H1 (cell line): Measurements from ENCODE around the gene NCR2. TPM values are rescaled to one million over a fixed set of nuclear protein-coding genes. Genes with fewer than 3 reads are reported as not detected.

Experiments used
- CTCF ChIA-PET: fragments of 300-600 bp; sonication (Branson Sonifier 250); formaldehyde crosslinking; loops from one replicate; lab custom pipeline; 2021; ENCODE audit not compliant: partially characterized antibody; lab: Charles Lee
- POLR2A ChIA-PET: fragments of 300-600 bp; sonication (Branson Sonifier 250); formaldehyde crosslinking; loops from one replicate; lab custom pipeline; 2021; ENCODE audit warnings: inconsistent platforms; ENCODE audit not compliant: partially characterized antibody; lab: Charles Lee
- DNase-seq, 2 experiments: peaks; one replicate each; pipeline versions ENCODE4 v3.0.0 to v3.0.0-alpha.2; 2010 to 2022; ENCODE audit warnings: low spot score in 2 of 2, low read depth in 1 of 2, mixed read lengths in 1 of 2
- FAIRE-seq: peaks from 2 replicates; lab custom pipeline; 2011; peaks lifted over from hg19 to GRCh38; lab: Jason Lieb, UNC
- H2AFZ ChIP-seq: 2 replicates; pipeline ENCODE4 v1.8.1; 2012; ENCODE audit warnings: low read length, inconsistent platforms
- H2AK5ac ChIP-seq: 2 replicates; pipeline ENCODE4 v1.6.1; 2013; ENCODE audit warnings: low read depth, low read length
- H2BK120ac ChIP-seq: replicated peaks from 2 replicates; pipeline ENCODE3; 2013; ENCODE audit warnings: low read depth, low read length, inconsistent platforms
- H2BK12ac ChIP-seq: 2 replicates; pipeline ENCODE4 v1.6.1; 2013; ENCODE audit warnings: low read depth, low read length
- H2BK15ac ChIP-seq: 2 replicates; pipeline ENCODE4 v1.6.1; 2013; ENCODE audit warnings: low read length
- H2BK20ac ChIP-seq: 2 replicates; pipeline ENCODE4 v1.6.1; 2013; ENCODE audit warnings: low read length
- H2BK5ac ChIP-seq: 2 replicates; pipeline ENCODE4 v1.6.1; 2013; ENCODE audit warnings: low read depth, low read length
- H3K14ac ChIP-seq: 2 replicates; pipeline ENCODE4 v1.6.1; 2013; ENCODE audit warnings: inconsistent platforms; ENCODE audit not compliant: insufficient read length
- H3K18ac ChIP-seq: 2 replicates; pipeline ENCODE4 v1.6.1; 2013; ENCODE audit warnings: low read length; ENCODE audit errors: extremely low read depth
- H3K23ac ChIP-seq: 2 replicates; pipeline ENCODE4 v1.6.1; 2013; ENCODE audit warnings: inconsistent platforms; ENCODE audit not compliant: insufficient read length
- H3K23me2 ChIP-seq: 2 replicates; pipeline ENCODE4 v1.6.1; 2013; ENCODE audit warnings: low read depth, low read length
- H3K27ac ChIP-seq: 2 replicates; pipeline ENCODE4 v1.6.1; 2011; ENCODE audit warnings: low read depth, low read length, inconsistent platforms
- H3K27me3 ChIP-seq, 4 experiments: replicated peaks in 1 of 4; 1 replicate in 1 of 4; 2 replicates in 3 of 4; pipeline versions ENCODE4 v1.6.1 to v1.8.1; 2011 to 2013; ENCODE audit warnings: low read length in 3 of 4, mild to moderate bottlenecking in 3 of 4, inconsistent platforms in 2 of 4, mixed read lengths in 2 of 4, moderate library complexity in 1 of 4; ENCODE audit not compliant: control insufficient read depth in 3 of 4, insufficient read depth in 3 of 4; ENCODE audit errors: extremely low read depth in 1 of 4
- H3K36me3 ChIP-seq, 4 experiments: 2 replicates each; pipeline versions ENCODE4 v1.6.1 to v1.8.1; 2011 to 2013; ENCODE audit warnings: mild to moderate bottlenecking in 4 of 4, low read length in 3 of 4, moderate library complexity in 2 of 4, control low read depth in 1 of 4, inconsistent platforms in 1 of 4; ENCODE audit not compliant: insufficient read depth in 4 of 4, control insufficient read depth in 2 of 4
- H3K4ac ChIP-seq: replicated peaks from 2 replicates; pipeline ENCODE3; 2013; ENCODE audit warnings: low read length, low read depth, mixed read lengths, inconsistent platforms; ENCODE audit not compliant: insufficient read length
- H3K4me1 ChIP-seq, 4 experiments: replicated peaks in 1 of 4; 1 replicate in 1 of 4; 2 replicates in 3 of 4; pipeline versions ENCODE4 v1.6.1 to v1.8.1; 2011 to 2013; ENCODE audit warnings: low read length in 3 of 4, inconsistent platforms in 2 of 4, mixed read lengths in 1 of 4; ENCODE audit not compliant: insufficient read depth in 4 of 4, control insufficient read depth in 3 of 4
- H3K4me2 ChIP-seq, 2 experiments: 2 replicates each; pipeline versions ENCODE4 v1.6.1 to v1.8.1; 2011 to 2013; ENCODE audit warnings: low read depth in 2 of 2, low read length in 2 of 2, control low read depth in 1 of 2, inconsistent platforms in 1 of 2, mild to moderate bottlenecking in 1 of 2; ENCODE audit not compliant: insufficient read depth in 1 of 2
- H3K4me3 ChIP-seq, 4 experiments: fragments of 200-600, 300-600 bp in 1 of 4; sonication (generic), shearing (Covaris generic), sonication (Bioruptor Twin) in 1 of 4; 2 replicates each; pipeline versions ENCODE4 v1.5.1 to v1.8.1; 2011 to 2016; ENCODE audit warnings: low read length in 4 of 4, low read depth in 3 of 4, control low read depth in 2 of 4, inconsistent platforms in 2 of 4, mild to moderate bottlenecking in 2 of 4, mixed read lengths in 1 of 4, moderate library complexity in 1 of 4; ENCODE audit not compliant: insufficient read depth in 2 of 4; ENCODE audit errors: extremely low read depth in 1 of 4
- H3K56ac ChIP-seq: replicated peaks from 2 replicates; pipeline ENCODE3; 2013; ENCODE audit warnings: low read depth, mild to moderate bottlenecking, mixed read lengths, low read length, inconsistent platforms; ENCODE audit not compliant: insufficient read length
- H3K79me1 ChIP-seq: 2 replicates; pipeline ENCODE4 v1.6.1; 2013; ENCODE audit warnings: low read depth, low read length, control low read depth
- H3K79me2 ChIP-seq, 2 experiments: 2 replicates each; pipeline versions ENCODE4 v1.6.1 to v1.8.1; 2012 to 2013; ENCODE audit warnings: low read length in 2 of 2, mild to moderate bottlenecking in 2 of 2, inconsistent platforms in 1 of 2; ENCODE audit not compliant: insufficient read depth in 2 of 2, control insufficient read depth in 1 of 2
- H3K9ac ChIP-seq, 4 experiments: replicated peaks in 1 of 4; 1 replicate in 1 of 4; 2 replicates in 3 of 4; pipeline versions ENCODE4 v1.6.1 to v1.8.1; 2011 to 2013; ENCODE audit warnings: low read depth in 3 of 4, low read length in 3 of 4, control low read depth in 2 of 4, mild to moderate bottlenecking in 2 of 4, moderate library complexity in 2 of 4, inconsistent platforms in 1 of 4; ENCODE audit errors: extremely low read depth in 1 of 4
- H3K9me3 ChIP-seq, 2 experiments: 2 replicates each; pipeline versions ENCODE4 v1.6.1 to v1.8.1; 2012 to 2013; ENCODE audit warnings: mild to moderate bottlenecking in 2 of 2, moderate library complexity in 2 of 2, control low read depth in 1 of 2, inconsistent platforms in 1 of 2, low read depth in 1 of 2, low read length in 1 of 2, mixed read lengths in 1 of 2; ENCODE audit not compliant: insufficient read depth in 2 of 2
- H4K20me1 ChIP-seq, 2 experiments: replicated peaks in 1 of 2; 2 replicates each; pipeline versions ENCODE3 to v1.8.1; 2011 to 2013; ENCODE audit warnings: inconsistent platforms in 2 of 2, low read length in 2 of 2, mild to moderate bottlenecking in 1 of 2; ENCODE audit not compliant: insufficient read depth in 2 of 2, control insufficient read depth in 1 of 2
- H4K5ac ChIP-seq: 2 replicates; pipeline ENCODE4 v1.6.1; 2013; ENCODE audit warnings: low read length, low read depth, mixed read lengths, inconsistent platforms; ENCODE audit not compliant: insufficient read length
- H4K8ac ChIP-seq: 2 replicates; pipeline ENCODE4 v1.8.0; 2013; ENCODE audit warnings: mild to moderate bottlenecking, moderate library complexity, low read length, inconsistent platforms; ENCODE audit not compliant: insufficient read depth; ENCODE audit errors: extremely low read depth
- H4K91ac ChIP-seq: replicated peaks from 2 replicates; pipeline ENCODE3; 2013; ENCODE audit warnings: low read length, mixed read lengths, inconsistent platforms; ENCODE audit not compliant: insufficient read length
- CHD2 ChIP-seq: IDR thresholded peaks from 2 replicates; pipeline ENCODE4 v1.6.1; 2012; ENCODE audit warnings: low read length, improper control_type of control experiment
- GABPA ChIP-seq: IDR thresholded peaks from 2 replicates; pipeline ENCODE4 v1.6.1; 2011; ENCODE audit warnings: mild to moderate bottlenecking, low read length, moderate library complexity, borderline replicate concordance; ENCODE audit not compliant: insufficient read depth
- KDM5A ChIP-seq: fragments of 200-600 bp; IDR thresholded peaks from 2 replicates; pipeline ENCODE4 v1.7.1; 2012; ENCODE audit warnings: mild to moderate bottlenecking, low read length, inconsistent platforms, mixed read lengths
- RAD21 ChIP-seq, 2 experiments: IDR thresholded peaks in 1 of 2; conservative IDR thresholded peaks in 1 of 2; 2 replicates each; pipeline ENCODE4 v1.6.1; 2011; ENCODE audit warnings: low read depth in 2 of 2, low read length in 2 of 2, improper control_type of control experiment in 1 of 2, inconsistent platforms in 1 of 2, mild to moderate bottlenecking in 1 of 2, moderate library complexity in 1 of 2
- RNF2 ChIP-seq: fragments of 200-900, 300-1000 bp; sonication (generic); IDR thresholded peaks from 2 replicates; pipeline ENCODE4 v1.7.1; 2016; ENCODE audit warnings: borderline replicate concordance, low read depth, mild to moderate bottlenecking, antibody characterized with exemption, low read length; ENCODE audit not compliant: poor library complexity, severe bottlenecking; ENCODE audit errors: missing control alignments
- YY1 ChIP-seq: IDR thresholded peaks from 2 replicates; pipeline ENCODE4 v1.6.1; 2011; ENCODE audit warnings: low read depth, mild to moderate bottlenecking, low read length
- WGBS, 2 experiments: shearing (Covaris generic) in 1 of 2; methylation state at CpG; one replicate each; pipeline versions ENCODE4 v1.1.6 to v1.1.7; 2013 to 2015; ENCODE audit warnings: low lambda C conversion rate in 2 of 2, mixed read lengths in 2 of 2, inconsistent platforms in 1 of 2, low coverage in 1 of 2, missing lambda C conversion rate in 1 of 2; ENCODE audit not compliant: insufficient replicate concordance in 2 of 2, insufficient coverage in 1 of 2, insufficient read length in 1 of 2; ENCODE audit errors: extremely low coverage in 1 of 2, missing lambda C conversion rate in 1 of 2; 5-methylcytosine and 5-hydroxymethylcytosine counted together
- polyA plus RNA-seq, 7 experiments: library from polyadenylated mRNA; depleted of rRNA in 3 of 7; stranded (reverse) in 5 of 7; unstranded in 2 of 7; fragments of >200 nt in 5 of 7; fragments of 200-250 nt in 2 of 7; gene quantifications; 1 replicate in 5 of 7; 2 replicates in 1 of 7; 4 replicates in 1 of 7; pipeline versions ENCODE4 v1.2.1 to v1.2.3, GENCODE V29; 2011 to 2013; ENCODE audit warnings: missing spikeins in 2 of 7, mixed read lengths in 2 of 7
- total RNA-seq: library from RNA; stranded (reverse); fragmentation: NEBNext Ultra II Directional; extraction: Animal tissue kit (Norgen Biotek cat#: 25700); gene quantifications from 2 replicates; pipeline ENCODE4 v1.2.1, GENCODE V29; 2021
- TF ChIP-seq, protein P1 (sequence below): IDR thresholded peaks from 2 replicates; pipeline ENCODE4 v1.6.1; 2012; ENCODE audit warnings: inconsistent platforms
- TF ChIP-seq, protein P2 (sequence below): IDR thresholded peaks from 2 replicates; pipeline ENCODE4 v1.6.1; 2011; ENCODE audit warnings: low read length, improper control_type of control experiment
- TF ChIP-seq, protein P3 (sequence below), 3 experiments: IDR thresholded peaks; 1 replicate in 2 of 3; 2 replicates in 1 of 3; pipeline versions ENCODE4 v1.5.1 to v1.6.1; 2011; ENCODE audit warnings: low read length in 3 of 3, mild to moderate bottlenecking in 3 of 3, inconsistent platforms in 2 of 3, low read depth in 1 of 3, moderate library complexity in 1 of 3; ENCODE audit not compliant: insufficient read depth in 1 of 3; ENCODE audit errors: control extremely low read depth in 1 of 3

NCR2 gene
- total and polyA plus RNA-seq, 2 of the 8 experiments (the other 6 are each of a cell fraction or from before 2014, with no cell fraction given), result not detected

DNA sequence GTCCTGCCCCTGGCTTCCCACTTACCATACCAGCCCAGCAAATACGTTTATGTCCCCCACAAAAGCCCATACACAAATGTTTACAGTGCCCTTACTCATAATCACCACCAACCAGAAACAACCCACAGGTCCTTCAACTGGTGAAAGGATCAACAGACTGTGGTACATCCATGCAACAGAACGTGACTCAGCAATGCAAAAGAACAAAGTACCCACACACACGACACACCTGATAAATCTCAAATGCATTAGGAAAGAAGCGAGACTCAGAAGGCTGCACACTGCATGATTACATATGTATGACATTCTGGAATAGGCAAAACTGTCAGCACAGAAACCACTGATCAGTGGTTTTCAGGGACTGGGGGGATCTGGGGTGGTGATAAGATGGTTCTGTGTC lies 20.5 kb downstream of the NCR2 start:
- H3K27ac ChIP-seq, result no peak overlapping the region
- no peak overlapping the region for H2BK15ac ChIP-seq
- no peak overlapping the region for H3K18ac ChIP-seq
- H2BK5ac ChIP-seq, result no peak overlapping the region
- H4K91ac ChIP-seq, result no peak overlapping the region
- POLR2A ChIA-PET, result no interaction called here
- H2BK20ac ChIP-seq, result no peak overlapping the region
- CTCF ChIA-PET, result interaction anchor here (0.5 to 1.4 kb wide), 2 partner anchors 12 to 995 kb away, joined by 3 to 12 read pairs; no protein-coding TSS in a partner anchor
- no peak overlapping the region for H2BK120ac ChIP-seq
- no peaks in the 10 kb centered on the region for H3K79me2 ChIP-seq
- H3K79me1 ChIP-seq, result no peaks in the 10 kb centered on the region
- H3K9me3 ChIP-seq, result peaks cover 16% of the 10 kb centered on the region in 2 experiments
- WGBS, 2 experiments, result 79% methylated on average over 4 of the region's 4 CpGs; no CpG with 5 or more reads in 1 of the 2 experiments
- no peak overlapping the region for H2BK12ac ChIP-seq
- no peaks in the 10 kb centered on the region; a peak in 1 of 7 replicates for H3K27me3 ChIP-seq
- H3K23me2 ChIP-seq, result no peaks in the 10 kb centered on the region
- H4K5ac ChIP-seq, result no peak overlapping the region
- no peaks in the 10 kb centered on the region for H3K36me3 ChIP-seq
- H2AK5ac ChIP-seq, result no peak overlapping the region; the same call in 1 of the 2 replicates
- DNase-seq (peak in 1 of 2 experiments; percentile 14), FAIRE-seq (no peak)
- no peak overlapping the region for H2AFZ ChIP-seq
- no peak overlapping the region for H3K14ac ChIP-seq
- no peak overlapping the region for H3K56ac ChIP-seq
- no peak overlapping the region for H3K23ac ChIP-seq
- no peak overlapping the region for H3K4me2 ChIP-seq
- no peak overlapping the region for H3K4ac ChIP-seq
- no peaks in the 10 kb centered on the region for H4K20me1 ChIP-seq
- H3K4me3 ChIP-seq, result no peak overlapping the region
- H4K8ac ChIP-seq, result no peak overlapping the region
- no peak overlapping the region for H3K9ac ChIP-seq
- H3K4me1 ChIP-seq, result no peaks in the 10 kb centered on the region; a peak in 2 of 7 replicates
- TF ChIP-seq RNF2 (no peak), RAD21 (IDR thresholded peaks at IDR 0.05 in 1 of 2, conservative IDR thresholded peaks at IDR 0.05 in 1 of 2; ENCODE audit: low read depth in 2 of 2, low read length in 2 of 2) (no peak), GABPA (no peak), YY1 (no peak), CHD2 (no peak), KDM5A (no peak)
- TF ChIP-seq, protein P1, sequence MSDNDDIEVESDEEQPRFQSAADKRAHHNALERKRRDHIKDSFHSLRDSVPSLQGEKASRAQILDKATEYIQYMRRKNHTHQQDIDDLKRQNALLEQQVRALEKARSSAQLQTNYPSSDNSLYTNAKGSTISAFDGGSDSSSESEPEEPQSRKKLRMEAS, result no peak
- TF ChIP-seq, protein P2, sequence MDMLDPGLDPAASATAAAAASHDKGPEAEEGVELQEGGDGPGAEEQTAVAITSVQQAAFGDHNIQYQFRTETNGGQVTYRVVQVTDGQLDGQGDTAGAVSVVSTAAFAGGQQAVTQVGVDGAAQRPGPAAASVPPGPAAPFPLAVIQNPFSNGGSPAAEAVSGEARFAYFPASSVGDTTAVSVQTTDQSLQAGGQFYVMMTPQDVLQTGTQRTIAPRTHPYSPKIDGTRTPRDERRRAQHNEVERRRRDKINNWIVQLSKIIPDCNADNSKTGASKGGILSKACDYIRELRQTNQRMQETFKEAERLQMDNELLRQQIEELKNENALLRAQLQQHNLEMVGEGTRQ, result no peak
- TF ChIP-seq, protein P3, sequence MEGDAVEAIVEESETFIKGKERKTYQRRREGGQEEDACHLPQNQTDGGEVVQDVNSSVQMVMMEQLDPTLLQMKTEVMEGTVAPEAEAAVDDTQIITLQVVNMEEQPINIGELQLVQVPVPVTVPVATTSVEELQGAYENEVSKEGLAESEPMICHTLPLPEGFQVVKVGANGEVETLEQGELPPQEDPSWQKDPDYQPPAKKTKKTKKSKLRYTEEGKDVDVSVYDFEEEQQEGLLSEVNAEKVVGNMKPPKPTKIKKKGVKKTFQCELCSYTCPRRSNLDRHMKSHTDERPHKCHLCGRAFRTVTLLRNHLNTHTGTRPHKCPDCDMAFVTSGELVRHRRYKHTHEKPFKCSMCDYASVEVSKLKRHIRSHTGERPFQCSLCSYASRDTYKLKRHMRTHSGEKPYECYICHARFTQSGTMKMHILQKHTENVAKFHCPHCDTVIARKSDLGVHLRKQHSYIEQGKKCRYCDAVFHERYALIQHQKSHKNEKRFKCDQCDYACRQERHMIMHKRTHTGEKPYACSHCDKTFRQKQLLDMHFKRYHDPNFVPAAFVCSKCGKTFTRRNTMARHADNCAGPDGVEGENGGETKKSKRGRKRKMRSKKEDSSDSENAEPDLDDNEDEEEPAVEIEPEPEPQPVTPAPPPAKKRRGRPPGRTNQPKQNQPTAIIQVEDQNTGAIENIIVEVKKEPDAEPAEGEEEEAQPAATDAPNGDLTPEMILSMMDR (IDR thresholded peaks at IDR 0.05; ENCODE audit: control extremely low read depth in 1 of 3, insufficient read depth in 1 of 3, low read depth in 1 of 3, low read length in 3 of 3), result no peak
